OCI-LY1 (cell line): ENCODE results near the gene BMF.

ENCODE experiments used
- EZH2 ChIP-seq: fragments of 200-600 bp; sonication (generic), shearing (Covaris generic); IDR thresholded peaks from 2 replicates; pipeline ENCODE4 v1.8.0; 2017; ENCODE audit warnings: borderline replicate concordance, mixed run types, mild to moderate bottlenecking, antibody characterized with exemption, low read length, moderate library complexity, mixed read lengths
- TF ChIP-seq, protein P1 (sequence below): fragments of 200-600 bp; sonication (generic), shearing (Covaris generic); IDR thresholded peaks from 2 replicates; pipeline ENCODE4 v1.5.1; 2017; ENCODE audit warnings: mild to moderate bottlenecking, antibody characterized with exemption, low read length, moderate library complexity, mixed read lengths

DNA sequence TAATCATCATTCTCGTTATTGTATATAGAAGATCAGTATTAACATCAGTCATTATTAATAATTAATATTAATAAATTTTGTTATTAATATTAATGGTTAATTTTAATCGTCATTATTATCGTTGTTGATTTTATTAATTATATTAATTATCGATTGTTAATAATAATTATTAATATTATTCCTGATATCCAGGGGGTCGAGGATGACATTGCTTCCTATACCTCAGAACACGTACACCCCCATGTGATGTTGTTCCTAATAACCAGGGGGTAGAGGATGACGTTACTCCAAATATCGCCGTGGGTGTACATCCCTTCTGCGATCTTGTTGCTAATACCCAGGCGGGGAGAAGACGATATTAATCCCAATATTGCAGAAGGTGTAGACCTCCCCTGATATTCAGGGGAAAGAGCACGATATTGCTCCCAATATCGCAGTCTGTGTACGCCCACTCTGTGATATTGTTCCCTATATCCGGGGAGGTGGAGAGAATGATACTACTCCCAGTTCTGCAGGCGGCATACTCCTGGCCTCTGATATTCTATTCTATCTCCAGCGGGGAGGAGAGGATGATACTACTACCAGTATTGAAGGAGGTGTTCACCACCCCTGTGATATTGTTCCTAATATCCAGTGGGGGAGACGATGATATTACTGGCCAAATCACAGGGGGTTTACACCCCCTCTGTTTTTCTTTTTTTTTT, 22.3 kb upstream of the BMF start:
- TF ChIP-seq, protein P1, sequence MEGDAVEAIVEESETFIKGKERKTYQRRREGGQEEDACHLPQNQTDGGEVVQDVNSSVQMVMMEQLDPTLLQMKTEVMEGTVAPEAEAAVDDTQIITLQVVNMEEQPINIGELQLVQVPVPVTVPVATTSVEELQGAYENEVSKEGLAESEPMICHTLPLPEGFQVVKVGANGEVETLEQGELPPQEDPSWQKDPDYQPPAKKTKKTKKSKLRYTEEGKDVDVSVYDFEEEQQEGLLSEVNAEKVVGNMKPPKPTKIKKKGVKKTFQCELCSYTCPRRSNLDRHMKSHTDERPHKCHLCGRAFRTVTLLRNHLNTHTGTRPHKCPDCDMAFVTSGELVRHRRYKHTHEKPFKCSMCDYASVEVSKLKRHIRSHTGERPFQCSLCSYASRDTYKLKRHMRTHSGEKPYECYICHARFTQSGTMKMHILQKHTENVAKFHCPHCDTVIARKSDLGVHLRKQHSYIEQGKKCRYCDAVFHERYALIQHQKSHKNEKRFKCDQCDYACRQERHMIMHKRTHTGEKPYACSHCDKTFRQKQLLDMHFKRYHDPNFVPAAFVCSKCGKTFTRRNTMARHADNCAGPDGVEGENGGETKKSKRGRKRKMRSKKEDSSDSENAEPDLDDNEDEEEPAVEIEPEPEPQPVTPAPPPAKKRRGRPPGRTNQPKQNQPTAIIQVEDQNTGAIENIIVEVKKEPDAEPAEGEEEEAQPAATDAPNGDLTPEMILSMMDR: no peak
- no peak for TF ChIP-seq EZH2
